Ovary (tissue), 3 donors: Measurements from ENCODE around the gene ANKRD33B.

Experiments
- EP300 ChIP-seq: sonication (generic); formaldehyde crosslinking; IDR thresholded peaks from one replicate; pipeline ENCODE4 v1.6.1; 2017; ENCODE audit warnings: antibody characterized with exemption
- POLR2A ChIP-seq: fragments of 450-650 bp; IDR thresholded peaks from one replicate; pipeline ENCODE4 v1.6.1; 2017; ENCODE audit warnings: antibody characterized with exemption, mild to moderate bottlenecking, moderate library complexity
- TF ChIP-seq, protein P1 (sequence below), 3 donors: fragments of 450-650 bp in 2 of 3; fragments of 200-600 bp in 1 of 3; IDR thresholded peaks; one replicate each; pipeline versions ENCODE4 v1.5.1 to v1.8.0; 2016 to 2022; ENCODE audit warnings: antibody characterized with exemption in 3 of 3, mild to moderate bottlenecking in 1 of 3
- donor health status: DM: no; HTN: no; CAD: no.

DNA sequence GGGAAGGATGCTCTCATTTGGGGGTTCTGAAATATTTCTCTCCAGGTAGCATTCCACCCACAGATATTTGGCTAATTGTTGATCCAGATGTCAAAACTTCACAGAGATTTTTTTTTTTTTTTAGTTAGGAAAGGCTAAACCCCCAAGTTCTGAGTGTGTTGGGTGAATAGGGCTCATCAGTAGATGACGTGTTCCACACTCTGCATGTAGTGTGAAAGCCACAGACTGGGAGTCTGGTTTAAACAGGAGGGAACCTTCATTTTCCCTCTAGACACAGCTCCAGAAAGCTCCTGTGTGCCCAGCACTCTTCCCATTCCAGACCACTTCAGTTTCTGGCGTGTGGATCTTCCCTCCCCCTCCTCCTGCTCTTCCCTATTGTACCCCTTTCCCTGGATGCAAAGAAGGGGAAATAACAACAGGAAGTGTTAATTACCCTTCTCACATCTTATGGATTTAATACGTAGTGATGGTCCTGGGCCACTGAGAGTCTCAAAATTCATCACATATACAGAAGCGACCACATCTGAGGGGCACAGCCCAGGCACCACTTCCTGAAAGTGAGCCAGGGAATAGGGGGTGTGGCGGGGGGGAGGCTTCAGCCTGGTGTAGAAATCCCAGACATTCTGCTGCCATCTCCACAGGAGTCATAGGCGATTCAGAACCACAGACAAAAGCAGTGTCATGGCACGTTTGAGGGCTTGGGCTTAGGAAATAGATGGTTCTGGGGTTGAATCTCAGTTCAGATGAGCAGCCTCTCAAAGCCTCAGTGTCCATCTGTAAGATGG, 132.1 kb downstream of the ANKRD33B start:
- TF ChIP-seq, protein P1, sequence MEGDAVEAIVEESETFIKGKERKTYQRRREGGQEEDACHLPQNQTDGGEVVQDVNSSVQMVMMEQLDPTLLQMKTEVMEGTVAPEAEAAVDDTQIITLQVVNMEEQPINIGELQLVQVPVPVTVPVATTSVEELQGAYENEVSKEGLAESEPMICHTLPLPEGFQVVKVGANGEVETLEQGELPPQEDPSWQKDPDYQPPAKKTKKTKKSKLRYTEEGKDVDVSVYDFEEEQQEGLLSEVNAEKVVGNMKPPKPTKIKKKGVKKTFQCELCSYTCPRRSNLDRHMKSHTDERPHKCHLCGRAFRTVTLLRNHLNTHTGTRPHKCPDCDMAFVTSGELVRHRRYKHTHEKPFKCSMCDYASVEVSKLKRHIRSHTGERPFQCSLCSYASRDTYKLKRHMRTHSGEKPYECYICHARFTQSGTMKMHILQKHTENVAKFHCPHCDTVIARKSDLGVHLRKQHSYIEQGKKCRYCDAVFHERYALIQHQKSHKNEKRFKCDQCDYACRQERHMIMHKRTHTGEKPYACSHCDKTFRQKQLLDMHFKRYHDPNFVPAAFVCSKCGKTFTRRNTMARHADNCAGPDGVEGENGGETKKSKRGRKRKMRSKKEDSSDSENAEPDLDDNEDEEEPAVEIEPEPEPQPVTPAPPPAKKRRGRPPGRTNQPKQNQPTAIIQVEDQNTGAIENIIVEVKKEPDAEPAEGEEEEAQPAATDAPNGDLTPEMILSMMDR (IDR thresholded peaks at IDR 0.05), result no peak
- TF ChIP-seq POLR2A, result no peak
- TF ChIP-seq EP300, result no peak
